ENCODE measurements around the gene FOXL3.

DNA sequence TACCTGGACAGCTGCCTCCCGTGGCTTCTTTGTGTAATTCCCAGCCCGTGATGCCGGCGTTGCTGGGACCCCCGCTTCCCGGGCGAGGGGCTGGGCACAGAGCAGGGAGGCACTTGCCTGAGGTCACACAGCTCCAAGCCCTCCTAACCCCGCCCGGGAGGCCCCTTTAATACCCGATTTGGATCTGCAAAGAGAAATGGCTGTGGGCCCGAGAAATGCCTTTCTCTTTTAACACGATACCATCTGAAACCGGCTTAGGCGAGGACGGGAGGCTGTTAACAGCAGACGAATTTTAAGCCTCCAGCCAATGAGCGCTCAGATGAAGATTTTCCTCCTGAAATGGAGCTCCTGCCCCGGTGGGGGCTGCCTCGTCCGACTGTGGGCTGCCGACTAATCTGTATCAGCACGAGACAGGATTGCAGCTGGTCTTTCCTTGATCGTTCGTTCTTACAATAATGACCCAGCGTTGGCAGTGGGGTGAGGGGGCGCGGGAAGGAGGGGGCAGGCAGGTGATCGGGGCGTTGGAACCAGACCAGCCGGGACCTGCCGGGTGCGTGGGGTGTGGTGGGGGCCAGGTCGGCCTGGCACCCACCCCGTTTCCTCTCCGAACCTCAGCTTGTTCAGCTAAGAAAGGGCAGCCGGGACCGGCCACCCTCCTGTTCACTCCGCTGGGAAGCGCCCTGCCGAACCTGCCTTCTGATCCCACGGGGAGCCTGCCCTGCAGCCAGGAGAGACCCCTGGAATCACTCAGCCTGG, 36.2 kb upstream of the FOXL3 start:
- TF ChIP-seq, protein P1, sequence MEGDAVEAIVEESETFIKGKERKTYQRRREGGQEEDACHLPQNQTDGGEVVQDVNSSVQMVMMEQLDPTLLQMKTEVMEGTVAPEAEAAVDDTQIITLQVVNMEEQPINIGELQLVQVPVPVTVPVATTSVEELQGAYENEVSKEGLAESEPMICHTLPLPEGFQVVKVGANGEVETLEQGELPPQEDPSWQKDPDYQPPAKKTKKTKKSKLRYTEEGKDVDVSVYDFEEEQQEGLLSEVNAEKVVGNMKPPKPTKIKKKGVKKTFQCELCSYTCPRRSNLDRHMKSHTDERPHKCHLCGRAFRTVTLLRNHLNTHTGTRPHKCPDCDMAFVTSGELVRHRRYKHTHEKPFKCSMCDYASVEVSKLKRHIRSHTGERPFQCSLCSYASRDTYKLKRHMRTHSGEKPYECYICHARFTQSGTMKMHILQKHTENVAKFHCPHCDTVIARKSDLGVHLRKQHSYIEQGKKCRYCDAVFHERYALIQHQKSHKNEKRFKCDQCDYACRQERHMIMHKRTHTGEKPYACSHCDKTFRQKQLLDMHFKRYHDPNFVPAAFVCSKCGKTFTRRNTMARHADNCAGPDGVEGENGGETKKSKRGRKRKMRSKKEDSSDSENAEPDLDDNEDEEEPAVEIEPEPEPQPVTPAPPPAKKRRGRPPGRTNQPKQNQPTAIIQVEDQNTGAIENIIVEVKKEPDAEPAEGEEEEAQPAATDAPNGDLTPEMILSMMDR (conservative IDR thresholded peaks at IDR 0.05 in 1 of 2, IDR thresholded peaks at IDR 0.05 in 1 of 2; ENCODE audit: extremely low read depth in 1 of 2, insufficient read depth in 1 of 2, low read depth in 1 of 2, low read length in 2 of 2) = no peak
- TF ChIP-seq EZH2 (IDR thresholded peaks at IDR 0.05; ENCODE audit: borderline replicate concordance, low read length) = no peak

Measured in mammary epithelial cell (primary cell).